Measurements from ENCODE around the gene TRAF1.
"Not testable (repeated sequence)": the region's sequence is repeated elsewhere in the genome, so short reads cannot be mapped to it uniquely, and the experiment has no call there.

TRAF1 gene

GRCh38 chr9:120971471-120971870, 44.9 kb upstream of the TRAF1 start:
- not testable (repeated sequence) for H4K12ac ChIP-seq (ENCODE audit: low read depth, low read length); H3K9me3 ChIP-seq (ENCODE audit: insufficient read depth, low read depth, low read length); H3K79me1 ChIP-seq (ENCODE audit: low read length); H3K18ac ChIP-seq (ENCODE audit: low read length); H2AFZ ChIP-seq (ENCODE audit: insufficient read depth, low read length, poor library complexity); H3K36me3 ChIP-seq (ENCODE audit: control insufficient read depth in 1 of 2, insufficient read depth in 2 of 2, low read length in 2 of 2); H2BK5ac ChIP-seq (ENCODE audit: low read depth, low read length, poor library complexity); H4K8ac ChIP-seq (ENCODE audit: low read depth, low read length); H3K27me3 ChIP-seq (ENCODE audit: insufficient read depth, low read length); H3K79me2 ChIP-seq (ENCODE audit: control insufficient read depth, insufficient read depth, low read length, poor library complexity); H4K91ac ChIP-seq (ENCODE audit: low read depth, low read length); DNase-seq; H2BK120ac ChIP-seq (ENCODE audit: insufficient read depth, low read length, poor library complexity); H3K9ac ChIP-seq (ENCODE audit: low read length); H3K4me2 ChIP-seq (ENCODE audit: low read length); H2AK5ac ChIP-seq (ENCODE audit: low read length); H3K27ac ChIP-seq (ENCODE audit: low read depth, low read length); H3K23ac ChIP-seq (ENCODE audit: low read length); H3K4me1 ChIP-seq (ENCODE audit: control insufficient read depth in 1 of 2, insufficient read depth in 2 of 2, low read length in 2 of 2); H2BK12ac ChIP-seq (ENCODE audit: low read length); H3K4ac ChIP-seq (ENCODE audit: low read depth, low read length); H3K14ac ChIP-seq (ENCODE audit: low read length); H3K4me3 ChIP-seq (ENCODE audit: low read depth, low read length)
- WGBS (ENCODE audit: extremely low coverage, insufficient coverage, insufficient read length) = no CpG with 5 or more reads among the region's 9 CpGs

- Histone ChIP-seq H3K9ac (ENCODE audit: low read length) (no peak overlapping the region), H2BK12ac (ENCODE audit: low read length) (no peak overlapping the region), H3K4me2 (ENCODE audit: low read length) (no peak overlapping the region), H3K27ac (ENCODE audit: low read depth, low read length) (no peak overlapping the region), H3K18ac (ENCODE audit: low read length) (no peak overlapping the region), H3K9me3 (ENCODE audit: insufficient read depth, low read depth, low read length) (no peaks in the 10 kb centered on the region), H3K27me3 (ENCODE audit: insufficient read depth, low read length) (no peaks in the 10 kb centered on the region), H4K12ac (ENCODE audit: low read depth, low read length) (no peak overlapping the region), H4K91ac (ENCODE audit: low read depth, low read length) (no peak overlapping the region), H3K36me3 (ENCODE audit: control insufficient read depth in 1 of 2, insufficient read depth in 2 of 2, low read length in 2 of 2) (no peaks in the 10 kb centered on the region), H2BK120ac (ENCODE audit: insufficient read depth, low read length, poor library complexity) (no peak overlapping the region), H3K14ac (ENCODE audit: low read length) (no peak overlapping the region), H4K8ac (ENCODE audit: low read depth, low read length) (no peak overlapping the region), H3K4ac (ENCODE audit: low read depth, low read length) (no peak overlapping the region), H3K79me1 (ENCODE audit: low read length) (no peaks in the 10 kb centered on the region), H3K23ac (ENCODE audit: low read length) (no peak overlapping the region), H2AK5ac (ENCODE audit: low read length) (no peak overlapping the region), H3K79me2 (ENCODE audit: control insufficient read depth, insufficient read depth, low read length, poor library complexity) (no peaks in the 10 kb centered on the region), H2AFZ (ENCODE audit: insufficient read depth, low read length, poor library complexity) (no peak overlapping the region), H3K4me3 (ENCODE audit: low read depth, low read length) (no peak overlapping the region), H2BK5ac (ENCODE audit: low read depth, low read length, poor library complexity) (no peak overlapping the region), H3K4me1 (ENCODE audit: control insufficient read depth in 1 of 2, insufficient read depth in 2 of 2, low read length in 2 of 2) (no peaks in the 10 kb centered on the region)
- DNase-seq = no peak
- WGBS (ENCODE audit: extremely low coverage, insufficient coverage, insufficient read length) = no CpG with 5 or more reads among the region's 3 CpGs
Observed at GRCh38 chr9:120970244-120970643, 43.6 kb upstream of the TRAF1 start.

- no peaks in the 10 kb centered on the region for H3K36me3 ChIP-seq (ENCODE audit: control insufficient read depth in 1 of 2, insufficient read depth in 2 of 2, low read length in 2 of 2)
- H3K4me3 ChIP-seq (ENCODE audit: low read depth, low read length) = no peak overlapping the region
- H3K4me1 ChIP-seq (ENCODE audit: control insufficient read depth in 1 of 2, insufficient read depth in 2 of 2, low read length in 2 of 2) = no peaks in the 10 kb centered on the region
- no peaks in the 10 kb centered on the region for H3K27me3 ChIP-seq (ENCODE audit: insufficient read depth, low read length)
- no peak overlapping the region for H2BK12ac ChIP-seq (ENCODE audit: low read length)
- H3K9ac ChIP-seq (ENCODE audit: low read length) = no peak overlapping the region
- no peak overlapping the region for H4K8ac ChIP-seq (ENCODE audit: low read depth, low read length)
- no peak overlapping the region for H3K14ac ChIP-seq (ENCODE audit: low read length)
- H2BK120ac ChIP-seq (ENCODE audit: insufficient read depth, low read length, poor library complexity) = no peak overlapping the region
- no peak overlapping the region for H3K4me2 ChIP-seq (ENCODE audit: low read length)
- no peaks in the 10 kb centered on the region for H3K79me1 ChIP-seq (ENCODE audit: low read length)
- no peak overlapping the region for H2BK5ac ChIP-seq (ENCODE audit: low read depth, low read length, poor library complexity)
- no peak overlapping the region for H3K27ac ChIP-seq (ENCODE audit: low read depth, low read length)
- no peak overlapping the region for H4K12ac ChIP-seq (ENCODE audit: low read depth, low read length)
- no peak overlapping the region for H3K4ac ChIP-seq (ENCODE audit: low read depth, low read length)
- H3K23ac ChIP-seq (ENCODE audit: low read length) = no peak overlapping the region
- no peaks in the 10 kb centered on the region for H3K79me2 ChIP-seq (ENCODE audit: control insufficient read depth, insufficient read depth, low read length, poor library complexity)
- no peak overlapping the region for H2AK5ac ChIP-seq (ENCODE audit: low read length)
- H3K18ac ChIP-seq (ENCODE audit: low read length) = no peak overlapping the region
- no peaks in the 10 kb centered on the region for H3K9me3 ChIP-seq (ENCODE audit: insufficient read depth, low read depth, low read length)
- WGBS (ENCODE audit: extremely low coverage, insufficient coverage, insufficient read length) = no CpG with 5 or more reads among the region's 3 CpGs
- H2AFZ ChIP-seq (ENCODE audit: insufficient read depth, low read length, poor library complexity) = no peak overlapping the region
- no peak for DNase-seq
- no peak overlapping the region for H4K91ac ChIP-seq (ENCODE audit: low read depth, low read length)
Observed at GRCh38 chr9:120966013-120966369, 39.4 kb upstream of the TRAF1 start.

GRCh38 chr9:120965344-120966012, 38.9 kb upstream of the TRAF1 start:
- Histone ChIP-seq H4K91ac (ENCODE audit: low read depth, low read length) (no peak overlapping the region), H2BK120ac (ENCODE audit: insufficient read depth, low read length, poor library complexity) (no peak overlapping the region), H2AK5ac (ENCODE audit: low read length) (no peak overlapping the region), H3K27me3 (ENCODE audit: insufficient read depth, low read length) (no peaks in the 10 kb centered on the region), H3K18ac (ENCODE audit: low read length) (no peak overlapping the region), H3K27ac (ENCODE audit: low read depth, low read length) (no peak overlapping the region), H3K4me1 (ENCODE audit: control insufficient read depth in 1 of 2, insufficient read depth in 2 of 2, low read length in 2 of 2) (no peaks in the 10 kb centered on the region), H3K9ac (ENCODE audit: low read length) (no peak overlapping the region), H4K12ac (ENCODE audit: low read depth, low read length) (no peak overlapping the region), H4K8ac (ENCODE audit: low read depth, low read length) (no peak overlapping the region), H3K79me1 (ENCODE audit: low read length) (no peaks in the 10 kb centered on the region), H3K4me2 (ENCODE audit: low read length) (no peak overlapping the region), H3K36me3 (ENCODE audit: control insufficient read depth in 1 of 2, insufficient read depth in 2 of 2, low read length in 2 of 2) (no peaks in the 10 kb centered on the region), H3K4ac (ENCODE audit: low read depth, low read length) (no peak overlapping the region), H3K9me3 (ENCODE audit: insufficient read depth, low read depth, low read length) (no peaks in the 10 kb centered on the region), H3K4me3 (ENCODE audit: low read depth, low read length) (no peak overlapping the region), H3K14ac (ENCODE audit: low read length) (no peak overlapping the region), H2BK5ac (ENCODE audit: low read depth, low read length, poor library complexity) (no peak overlapping the region), H2AFZ (ENCODE audit: insufficient read depth, low read length, poor library complexity) (no peak overlapping the region), H2BK12ac (ENCODE audit: low read length) (no peak overlapping the region), H3K79me2 (ENCODE audit: control insufficient read depth, insufficient read depth, low read length, poor library complexity) (no peaks in the 10 kb centered on the region), H3K23ac (ENCODE audit: low read length) (no peak overlapping the region)
- no CpG with 5 or more reads among the region's 4 CpGs for WGBS (ENCODE audit: extremely low coverage, insufficient coverage, insufficient read length)
- DNase-seq = no peak
